GM12874 (cell line): ENCODE data around the gene MAP3K21.

Experiments used
- CTCF ChIP-seq: IDR thresholded peaks from 2 replicates; pipeline ENCODE4 v1.5.1; 2011; ENCODE audit warnings: low read depth, mild to moderate bottlenecking, control low read depth, low read length, moderate library complexity; ENCODE audit not compliant: insufficient read depth

Gene MAP3K21

GRCh38 chr1:233409540-233409939 lies 82.0 kb downstream of the MAP3K21 start:
- TF ChIP-seq CTCF, result no peak

- no peak for TF ChIP-seq CTCF
Measured at GRCh38 chr1:233410906-233411305, 83.4 kb downstream of the MAP3K21 start.

- TF ChIP-seq CTCF, result no peak
Measured at GRCh38 chr1:233412812-233413211, 85.3 kb downstream of the MAP3K21 start.

GRCh38 chr1:233421293-233421692 lies 93.8 kb downstream of the MAP3K21 start:
- no peak for TF ChIP-seq CTCF

GRCh38 chr1:233424779-233425178 lies 97.3 kb downstream of the MAP3K21 start:
- TF ChIP-seq CTCF, result no peak

- no peak for TF ChIP-seq CTCF
Measured at GRCh38 chr1:233427907-233428306, 100.4 kb downstream of the MAP3K21 start.

GRCh38 chr1:233431753-233432403 lies 104.4 kb downstream of the MAP3K21 start:
- no peak for TF ChIP-seq CTCF
